Upper lobe of right lung (tissue), 1 donor: ENCODE measurements around the gene WNT7A. TPM values are rescaled to one million over a fixed set of nuclear protein-coding genes. Genes with fewer than 3 reads are reported as not detected.

ENCODE experiments used
- ATAC-seq: fragments of 200-7000 bp; cut with Tn5 transposase; one replicate; pipeline ENCODE4 v1.9.1; 2020; ENCODE audit warnings: mild to moderate bottlenecking, moderate library complexity
- DNase-seq: peaks from one replicate; pipeline ENCODE4 v3.0.0-alpha.2; 2020
- H3K27ac ChIP-seq: fragments of 200-600 bp; one replicate; pipeline ENCODE4 v1.8.0; 2022
- H3K27me3 ChIP-seq: fragments of 200-600 bp; one replicate; pipeline ENCODE4 v1.8.0; 2022; ENCODE audit warnings: mild to moderate bottlenecking
- H3K36me3 ChIP-seq: fragments of 200-600 bp; one replicate; pipeline ENCODE4 v1.8.0; 2022
- H3K4me1 ChIP-seq: fragments of 200-600 bp; one replicate; pipeline ENCODE4 v1.8.0; 2022
- H3K4me3 ChIP-seq: fragments of 200-600 bp; one replicate; pipeline ENCODE4 v1.8.0; 2022; ENCODE audit warnings: mild to moderate bottlenecking
- H3K9me3 ChIP-seq: fragments of 200-600 bp; one replicate; pipeline ENCODE4 v1.8.0; 2022
- CTCF ChIP-seq: fragments of 200-600 bp; IDR thresholded peaks from one replicate; pipeline ENCODE4 v1.8.0; 2022; ENCODE audit warnings: antibody characterized with exemption
- intact Hi-C: fragments of 100-400 bp; cut with DNase I; formaldehyde crosslinking; loops from one replicate; pipeline ENCODE4 v1.11.0; 2022
- total RNA-seq: library from RNA; stranded (reverse); fragmentation: NEBNext Ultra II Directional; extraction: Animal tissue kit (Norgen Biotek cat#: 25700); gene quantifications from one replicate; pipeline ENCODE4 v1.2.1, GENCODE V29; 2021
- donor health status: DM: no; HTN: yes; CAD: no; lungs with severe emphysema.

WNT7A gene
- total RNA-seq, 1 donor from 2014 or later = 6.6 TPM

DNA sequence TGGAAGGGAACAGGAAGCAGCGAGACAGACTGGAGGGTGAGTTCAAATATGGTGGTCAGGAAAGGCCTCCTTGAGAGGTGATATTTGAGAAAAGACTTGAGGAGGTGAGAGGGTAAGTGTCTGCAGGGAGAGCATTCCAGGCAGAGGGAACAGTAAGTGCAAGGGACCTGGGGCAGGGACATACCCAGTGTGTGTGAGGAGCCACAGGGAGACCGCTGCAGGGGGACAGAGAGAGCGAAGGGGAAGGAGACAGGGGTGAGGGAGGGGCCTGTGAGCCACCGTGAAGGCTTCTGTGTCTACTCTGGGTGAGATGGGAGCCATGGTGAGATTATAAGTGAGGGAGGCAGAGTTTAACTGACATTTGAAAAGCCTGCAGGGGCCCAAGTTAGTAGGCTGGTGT lies 38.0 kb downstream of the WNT7A start:
- no peaks in the 10 kb centered on the region for H3K9me3 ChIP-seq
- peaks cover 15% of the 10 kb centered on the region for H3K27me3 ChIP-seq
- intact Hi-C loops = no loop called here
- H3K4me3 ChIP-seq = no peak overlapping the region
- no peaks in the 10 kb centered on the region for H3K36me3 ChIP-seq
- no peaks in the 10 kb centered on the region for H3K4me1 ChIP-seq
- DNase-seq = no peak
- ATAC-seq = no peak
- H3K27ac ChIP-seq = no peak overlapping the region
- TF ChIP-seq CTCF = no peak

GRCh38 chr3:13841141-13841540 lies 38.7 kb downstream of the WNT7A start:
- DNase-seq (no peak), ATAC-seq (no peak)
- intact Hi-C loops = no loop called here
- Histone ChIP-seq H3K4me1 (no peaks in the 10 kb centered on the region), H3K36me3 (no peaks in the 10 kb centered on the region), H3K9me3 (no peaks in the 10 kb centered on the region), H3K4me3 (no peak overlapping the region), H3K27me3 (peaks cover 15% of the 10 kb centered on the region), H3K27ac (no peak overlapping the region)
- TF ChIP-seq CTCF = no peak

- no peak for ATAC-seq
- no peak overlapping the region for H3K27ac ChIP-seq
- no peaks in the 10 kb centered on the region for H3K36me3 ChIP-seq
- no peak for TF ChIP-seq CTCF
- H3K4me1 ChIP-seq = no peaks in the 10 kb centered on the region
- peaks cover 9% of the 10 kb centered on the region for H3K27me3 ChIP-seq
- DNase-seq = no peak
- H3K9me3 ChIP-seq = no peaks in the 10 kb centered on the region
- no peak overlapping the region for H3K4me3 ChIP-seq
- intact Hi-C loops = no loop called here
Observed at GRCh38 chr3:13840456-13840855, 39.4 kb downstream of the WNT7A start.

DNA sequence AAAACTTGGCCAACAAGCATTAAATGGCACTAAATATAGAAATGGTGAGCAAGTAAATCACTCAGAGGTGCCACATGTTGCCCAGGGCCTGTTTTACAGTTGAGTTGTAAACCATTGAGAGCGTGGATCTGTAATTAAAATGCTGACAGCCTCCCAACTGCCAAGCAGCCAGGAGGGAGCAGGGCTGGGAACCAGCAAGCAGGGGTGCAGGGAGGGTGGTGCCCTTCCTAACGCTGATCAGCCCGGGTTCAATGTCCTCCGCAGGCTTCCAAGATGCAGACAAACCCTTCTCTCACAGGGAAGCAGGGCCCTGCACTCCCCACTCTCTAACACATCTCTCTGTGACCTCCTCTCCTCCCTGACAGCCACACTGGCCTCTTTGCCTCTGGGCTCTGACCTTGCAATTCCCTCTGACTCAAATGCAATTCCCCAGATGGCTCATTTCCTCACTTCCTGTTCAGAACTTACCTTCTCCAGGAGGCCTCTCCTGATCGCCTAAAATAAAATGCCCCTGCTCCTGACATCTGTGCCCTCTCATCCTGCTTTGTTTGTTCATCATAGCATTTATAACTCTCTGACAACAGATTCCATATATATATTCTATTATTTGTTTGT lies 40.0 kb downstream of the WNT7A start:
- Histone ChIP-seq H3K27ac (no peak overlapping the region), H3K27me3 (peaks cover 5% of the 10 kb centered on the region), H3K4me3 (no peak overlapping the region), H3K9me3 (no peaks in the 10 kb centered on the region), H3K36me3 (no peaks in the 10 kb centered on the region), H3K4me1 (no peaks in the 10 kb centered on the region)
- no peak for TF ChIP-seq CTCF
- DNase-seq (no peak), ATAC-seq (no peak)
- intact Hi-C loops = no loop called here

- Histone ChIP-seq H3K27ac (no peak overlapping the region), H3K27me3 (peaks cover 5% of the 10 kb centered on the region), H3K36me3 (no peaks in the 10 kb centered on the region), H3K4me1 (no peaks in the 10 kb centered on the region), H3K9me3 (no peaks in the 10 kb centered on the region), H3K4me3 (no peak overlapping the region)
- ATAC-seq = no peak
- TF ChIP-seq CTCF = no peak
- DNase-seq = no peak
- intact Hi-C loops = no loop called here
Observed at GRCh38 chr3:13839253-13839652, 40.6 kb downstream of the WNT7A start.

DNA sequence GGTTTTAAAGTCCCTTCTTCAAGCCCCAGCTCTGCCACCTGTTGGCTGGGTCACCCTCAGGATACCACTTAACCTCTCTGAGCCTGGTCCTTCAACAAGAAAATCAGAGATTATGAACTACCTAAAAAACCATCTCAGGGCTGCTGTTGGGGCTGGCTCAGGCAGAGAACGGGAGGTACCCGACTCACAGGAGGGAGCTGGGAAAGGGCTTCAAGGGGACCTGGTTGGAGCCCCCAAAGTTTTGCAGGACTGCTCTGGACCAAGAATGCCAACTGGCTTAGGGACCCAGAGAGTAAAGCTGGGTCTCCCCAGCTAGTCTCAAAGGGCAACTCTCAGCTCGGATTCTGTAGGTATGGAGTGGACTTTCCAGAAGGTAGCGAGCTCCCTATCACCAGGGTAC lies 41.5 kb downstream of the WNT7A start:
- intact Hi-C loops = no loop called here
- Histone ChIP-seq H3K4me3 (no peak overlapping the region), H3K9me3 (no peaks in the 10 kb centered on the region), H3K36me3 (no peaks in the 10 kb centered on the region), H3K27ac (no peak overlapping the region), H3K27me3 (peaks cover 5% of the 10 kb centered on the region), H3K4me1 (no peaks in the 10 kb centered on the region)
- ATAC-seq (no peak), DNase-seq (no peak)
- no peak for TF ChIP-seq CTCF
